ENCODE measurements around the gene RHBDD1. TPM values are rescaled to one million over a fixed set of nuclear protein-coding genes. Genes with fewer than 3 reads are reported as not detected.

Gene RHBDD1
- total and polyA plus RNA-seq, 12 donors, result 4.5 to 57.1 (median 33.7) TPM

- H3K4me1 ChIP-seq, result no peaks in the 10 kb centered on the region
- ATAC-seq (no peak), DNase-seq (no peak)
- no peak for TF ChIP-seq CTCF (IDR thresholded peaks at IDR 0.05)
- peaks cover 0 to 58% (median 8%) of the 10 kb centered on the region in 9 donors for H3K36me3 ChIP-seq
- no peak overlapping the region for H3K27ac ChIP-seq
- H3K9me3 ChIP-seq, result no peaks in the 10 kb centered on the region
- intact Hi-C loops (cut with DNase I), result no loop called here
- no peak overlapping the region for H3K4me3 ChIP-seq
- no peaks in the 10 kb centered on the region for H3K27me3 ChIP-seq
- WGBS, 2 donors, result 90 to 97% methylated on average over 1 of the region's 1 CpG
Measured at GRCh38 chr2:226865273-226865672, 29.4 kb downstream of the RHBDD1 start.

GRCh38 chr2:226865710-226866109 lies 29.9 kb downstream of the RHBDD1 start:
- H3K9me3 ChIP-seq, result no peaks in the 10 kb centered on the region
- peaks cover 0 to 62% (median 8%) of the 10 kb centered on the region in 9 donors for H3K36me3 ChIP-seq
- no peak for TF ChIP-seq CTCF (IDR thresholded peaks at IDR 0.05)
- no peak for ATAC-seq
- no peak for DNase-seq
- no peaks in the 10 kb centered on the region for H3K27me3 ChIP-seq
- intact Hi-C loops (cut with DNase I), result no loop called here
- no peaks in the 10 kb centered on the region for H3K4me1 ChIP-seq
- 94% methylated on average over 6 of the region's 6 CpGs for WGBS, 2 donors
- H3K27ac ChIP-seq, result no peak overlapping the region
- H3K4me3 ChIP-seq, result no peak overlapping the region

GRCh38 chr2:226868331-226869162 lies 32.7 kb downstream of the RHBDD1 start:
- ATAC-seq (no peak), DNase-seq (no peak)
- intact Hi-C loops (cut with DNase I), result no loop called here
- no peaks in the 10 kb centered on the region for H3K27me3 ChIP-seq
- no peak overlapping the region for H3K27ac ChIP-seq
- no peak for TF ChIP-seq CTCF (IDR thresholded peaks at IDR 0.05)
- WGBS, 2 donors, result 64 to 73% methylated on average over 7 of the region's 7 CpGs
- H3K4me1 ChIP-seq, result no peaks in the 10 kb centered on the region
- peaks cover 0 to 73% (median 8%) of the 10 kb centered on the region in 9 donors for H3K36me3 ChIP-seq
- no peak overlapping the region for H3K4me3 ChIP-seq
- H3K9me3 ChIP-seq, result no peaks in the 10 kb centered on the region

- intact Hi-C loops (cut with DNase I), result no loop called here
- Histone ChIP-seq H3K4me3 (no peak overlapping the region), H3K27ac (no peak overlapping the region), H3K9me3 (no peaks in the 10 kb centered on the region), H3K36me3 (peaks cover 0 to 72% (median 8%) of the 10 kb centered on the region in 9 donors), H3K27me3 (no peaks in the 10 kb centered on the region), H3K4me1 (no peaks in the 10 kb centered on the region)
- TF ChIP-seq CTCF (IDR thresholded peaks at IDR 0.05), result no peak
- 73 to 76% methylated on average over 5 of the region's 5 CpGs for WGBS, 2 donors
- DNase-seq (no peak), ATAC-seq (no peak)
Measured at GRCh38 chr2:226869371-226869770, 33.5 kb downstream of the RHBDD1 start.
